Astrocyte (in vitro differentiated cells and primary cell): ENCODE data around the gene CHD9NB.

Experiments
- EZH2 ChIP-seq: IDR thresholded peaks from 2 replicates; pipeline ENCODE4 v1.6.1; 2012; ENCODE audit warnings: mild to moderate bottlenecking, low read length, inconsistent platforms; ENCODE audit not compliant: insufficient read depth
- TF ChIP-seq, protein P1 (sequence below): IDR thresholded peaks from 2 replicates; pipeline ENCODE4 v1.5.1; 2011; ENCODE audit warnings: low read depth, mild to moderate bottlenecking, inconsistent platforms, low read length, moderate library complexity; ENCODE audit not compliant: insufficient read depth

DNA sequence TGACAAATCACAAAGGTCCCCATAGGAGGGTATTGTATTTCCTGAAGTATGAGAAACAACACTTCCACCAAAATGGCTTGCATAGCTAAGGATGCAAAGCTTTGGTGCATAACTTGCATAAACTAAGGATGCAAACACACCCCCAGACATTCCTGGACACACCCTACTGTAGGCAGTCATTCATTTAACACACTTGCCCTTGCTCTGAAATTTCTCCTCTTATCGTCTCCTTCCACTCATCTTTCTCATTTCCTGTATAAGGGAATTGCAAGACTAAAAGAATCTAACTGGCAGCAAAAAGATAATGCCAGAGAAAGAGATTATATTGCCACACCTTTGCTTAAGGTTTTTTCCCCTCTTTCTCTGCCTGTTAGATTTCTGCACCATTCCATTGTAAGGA, 30.4 kb upstream of the CHD9NB start:
- no peak for TF ChIP-seq EZH2
- TF ChIP-seq, protein P1, sequence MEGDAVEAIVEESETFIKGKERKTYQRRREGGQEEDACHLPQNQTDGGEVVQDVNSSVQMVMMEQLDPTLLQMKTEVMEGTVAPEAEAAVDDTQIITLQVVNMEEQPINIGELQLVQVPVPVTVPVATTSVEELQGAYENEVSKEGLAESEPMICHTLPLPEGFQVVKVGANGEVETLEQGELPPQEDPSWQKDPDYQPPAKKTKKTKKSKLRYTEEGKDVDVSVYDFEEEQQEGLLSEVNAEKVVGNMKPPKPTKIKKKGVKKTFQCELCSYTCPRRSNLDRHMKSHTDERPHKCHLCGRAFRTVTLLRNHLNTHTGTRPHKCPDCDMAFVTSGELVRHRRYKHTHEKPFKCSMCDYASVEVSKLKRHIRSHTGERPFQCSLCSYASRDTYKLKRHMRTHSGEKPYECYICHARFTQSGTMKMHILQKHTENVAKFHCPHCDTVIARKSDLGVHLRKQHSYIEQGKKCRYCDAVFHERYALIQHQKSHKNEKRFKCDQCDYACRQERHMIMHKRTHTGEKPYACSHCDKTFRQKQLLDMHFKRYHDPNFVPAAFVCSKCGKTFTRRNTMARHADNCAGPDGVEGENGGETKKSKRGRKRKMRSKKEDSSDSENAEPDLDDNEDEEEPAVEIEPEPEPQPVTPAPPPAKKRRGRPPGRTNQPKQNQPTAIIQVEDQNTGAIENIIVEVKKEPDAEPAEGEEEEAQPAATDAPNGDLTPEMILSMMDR: no peak
